ENCODE results near the gene FAM76A. TPM values are rescaled to one million over a fixed set of nuclear protein-coding genes. Genes with fewer than 3 reads are reported as not detected.

Gene FAM76A
- total and polyA plus RNA-seq, 4 donors: 1.7 to 7.4 (median 4.9) TPM

- no peak overlapping the region for H3K9ac ChIP-seq (ENCODE audit: low read depth in 1 of 2, low read length in 2 of 2)
- no peak for DNase-seq (ENCODE audit: low spot score)
- H3K4me3 ChIP-seq (ENCODE audit: low read depth in 1 of 3, low read length in 3 of 3): no peak overlapping the region
- TF ChIP-seq NR2F2 (IDR thresholded peaks at IDR 0.05) (no peak), FOXA2 (IDR thresholded peaks at IDR 0.05) (no peak), SP1 (IDR thresholded peaks at IDR 0.05) (no peak), TAF1 (conservative IDR thresholded peaks at IDR 0.05) (no peak), GABPA (IDR thresholded peaks at IDR 0.05 in 1 of 2, conservative IDR thresholded peaks at IDR 0.05 in 1 of 2) (no peak), RXRA (IDR thresholded peaks at IDR 0.05) (no peak), ZBTB33 (IDR thresholded peaks at IDR 0.05) (no peak)
- H3K4me1 ChIP-seq (ENCODE audit: control insufficient read depth in 4 of 4, insufficient read depth in 4 of 4, low read length in 3 of 4): no peaks in the 10 kb centered on the region
- no peak overlapping the region for H3K27ac ChIP-seq (ENCODE audit: low read depth in 1 of 2, low read length in 2 of 2)
- 93% methylated on average over 4 of the region's 4 CpGs for WGBS
- H3K9me3 ChIP-seq (ENCODE audit: control insufficient read depth in 4 of 4, low read length in 3 of 4): no peaks in the 10 kb centered on the region
- peaks cover 5 to 38% (median 29%) of the 10 kb centered on the region in 4 donors for H3K36me3 ChIP-seq (ENCODE audit: control insufficient read depth in 4 of 4, insufficient read depth in 3 of 4, low read depth in 1 of 4, low read length in 3 of 4)
- no peaks in the 10 kb centered on the region for H3K27me3 ChIP-seq (ENCODE audit: control insufficient read depth in 4 of 4, insufficient read depth in 4 of 4, low read length in 3 of 4)
Measured at GRCh38 chr1:27745466-27745865, 19.7 kb downstream of the FAM76A start.

- DNase-seq (ENCODE audit: low spot score): no peak
- Histone ChIP-seq H3K4me1 (ENCODE audit: control insufficient read depth in 4 of 4, insufficient read depth in 4 of 4, low read length in 3 of 4) (peaks cover 3 to 9% (median 5%) of the 10 kb centered on the region in 4 donors), H3K36me3 (ENCODE audit: control insufficient read depth in 4 of 4, insufficient read depth in 3 of 4, low read depth in 1 of 4, low read length in 3 of 4) (peaks cover 3 to 23% (median 15%) of the 10 kb centered on the region in 4 donors), H3K4me3 (ENCODE audit: low read depth in 1 of 3, low read length in 3 of 3) (no peak overlapping the region), H3K9me3 (ENCODE audit: control insufficient read depth in 4 of 4, low read length in 3 of 4) (no peaks in the 10 kb centered on the region), H3K27ac (ENCODE audit: low read depth in 1 of 2, low read length in 2 of 2) (no peak overlapping the region), H3K27me3 (ENCODE audit: control insufficient read depth in 4 of 4, insufficient read depth in 4 of 4, low read length in 3 of 4) (no peaks in the 10 kb centered on the region), H3K9ac (ENCODE audit: low read depth in 1 of 2, low read length in 2 of 2) (no peak overlapping the region)
- 91% methylated on average over 3 of the region's 3 CpGs for whole genome bisulfite sequencing
- TF ChIP-seq CTCF (IDR thresholded peaks at IDR 0.05; ENCODE audit: low read depth, low read length, missing input control) (no peak), EGR1 (IDR thresholded peaks at IDR 0.05; ENCODE audit: low read depth in 2 of 2) (no peak), GABPA (IDR thresholded peaks at IDR 0.05 in 1 of 2, conservative IDR thresholded peaks at IDR 0.05 in 1 of 2) (no peak), NR2F2 (IDR thresholded peaks at IDR 0.05) (no peak), YY1 (IDR thresholded peaks at IDR 0.05) (no peak), SP1 (IDR thresholded peaks at IDR 0.05) (no peak), FOXA1 (IDR thresholded peaks at IDR 0.05) (no peak), FOXA2 (IDR thresholded peaks at IDR 0.05) (no peak), HNF4G (IDR thresholded peaks at IDR 0.05) (no peak), RXRA (IDR thresholded peaks at IDR 0.05) (no peak), ATF3 (IDR thresholded peaks at IDR 0.05) (no peak), TAF1 (conservative IDR thresholded peaks at IDR 0.05) (no peak), MAX (IDR thresholded peaks at IDR 0.05) (no peak)
Measured at GRCh38 chr1:27752360-27752759, 26.6 kb downstream of the FAM76A start.

- Histone ChIP-seq H3K9me3 (ENCODE audit: control insufficient read depth in 4 of 4, low read length in 3 of 4) (no peaks in the 10 kb centered on the region), H3K36me3 (ENCODE audit: control insufficient read depth in 4 of 4, insufficient read depth in 3 of 4, low read depth in 1 of 4, low read length in 3 of 4) (peaks cover 4 to 31% (median 11%) of the 10 kb centered on the region in 4 donors), H3K27ac (ENCODE audit: low read depth in 1 of 2, low read length in 2 of 2) (no peak overlapping the region), H3K4me3 (ENCODE audit: low read depth in 1 of 3, low read length in 3 of 3) (no peak overlapping the region), H3K9ac (ENCODE audit: low read depth in 1 of 2, low read length in 2 of 2) (no peak overlapping the region), H3K4me1 (ENCODE audit: control insufficient read depth in 4 of 4, insufficient read depth in 4 of 4, low read length in 3 of 4) (peaks cover 3 to 9% (median 5%) of the 10 kb centered on the region in 4 donors), H3K27me3 (ENCODE audit: control insufficient read depth in 4 of 4, insufficient read depth in 4 of 4, low read length in 3 of 4) (no peaks in the 10 kb centered on the region)
- no peak for DNase-seq (ENCODE audit: low spot score)
- WGBS: 86% methylated on average over 1 of the region's 1 CpG
- TF ChIP-seq GABPA (IDR thresholded peaks at IDR 0.05 in 1 of 2, conservative IDR thresholded peaks at IDR 0.05 in 1 of 2): no peak
- TF ChIP-seq SP1 (IDR thresholded peaks at IDR 0.05): no peak
- TF ChIP-seq RXRA (IDR thresholded peaks at IDR 0.05): no peak
- TF ChIP-seq EGR1 (IDR thresholded peaks at IDR 0.05; ENCODE audit: low read depth in 2 of 2): no peak
- TF ChIP-seq MAX (IDR thresholded peaks at IDR 0.05): no peak
- no peak for TF ChIP-seq YY1 (IDR thresholded peaks at IDR 0.05)
- no peak for TF ChIP-seq NR2F2 (IDR thresholded peaks at IDR 0.05)
- no peak for TF ChIP-seq JUND (IDR thresholded peaks at IDR 0.05)
- TF ChIP-seq HNF4A (conservative IDR thresholded peaks at IDR 0.05): no peak
- TF ChIP-seq TAF1 (conservative IDR thresholded peaks at IDR 0.05): no peak
- no peak for TF ChIP-seq ATF3 (IDR thresholded peaks at IDR 0.05)
Measured at GRCh38 chr1:27755286-27755685, 29.5 kb downstream of the FAM76A start.
